ENCODE measurements around the gene FAAP20.
"Not testable (repeated sequence)": the region's sequence is repeated elsewhere in the genome, so short reads cannot be mapped to it uniquely, and the experiment has no call there.

FAAP20 gene

DNA sequence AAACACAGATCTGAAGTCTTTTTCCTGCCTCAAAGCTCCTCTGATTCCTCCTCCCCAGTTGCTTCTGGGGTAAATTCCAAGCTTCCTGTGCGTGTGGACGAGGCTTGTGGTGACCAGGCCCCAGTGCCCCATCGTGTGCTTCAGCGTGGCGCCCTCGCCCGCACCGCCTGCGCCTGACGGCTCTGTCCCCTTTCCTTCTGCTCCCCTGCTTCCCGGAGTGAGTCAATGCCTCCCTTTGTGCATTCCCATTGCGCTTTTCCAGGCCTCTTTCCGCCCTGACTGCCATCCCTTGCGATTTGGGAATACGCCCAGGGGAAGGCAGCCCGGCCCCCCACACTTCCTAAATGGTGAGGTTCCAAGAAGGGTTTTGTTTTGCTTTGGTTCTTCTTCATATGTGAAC lies 36.3 kb downstream of the FAAP20 start:
- no peak for DNase-seq (ENCODE audit: low read depth in 2 of 2)

DNA sequence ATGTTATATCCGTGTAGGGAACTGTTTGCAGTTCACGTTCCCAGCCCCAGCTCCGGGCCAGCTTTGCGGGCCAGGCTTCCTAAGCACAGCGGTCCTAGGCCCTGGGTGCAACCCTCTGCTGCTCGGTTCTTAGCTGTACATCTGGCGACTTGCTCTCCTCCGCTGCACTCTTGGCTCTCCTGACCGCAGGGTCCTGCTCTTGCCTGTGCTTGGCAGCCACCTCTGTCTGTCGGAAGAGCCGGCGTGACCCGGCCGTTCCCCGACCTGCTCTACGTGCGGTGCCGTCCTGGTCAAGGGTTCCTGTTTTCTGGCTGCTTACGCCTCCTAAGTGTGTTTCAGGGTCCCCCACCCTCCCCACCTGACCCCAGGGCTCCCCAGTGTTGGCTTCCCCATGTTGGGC lies 36.7 kb downstream of the FAAP20 start:
- no peak for DNase-seq (ENCODE audit: low read depth in 2 of 2)

DNA sequence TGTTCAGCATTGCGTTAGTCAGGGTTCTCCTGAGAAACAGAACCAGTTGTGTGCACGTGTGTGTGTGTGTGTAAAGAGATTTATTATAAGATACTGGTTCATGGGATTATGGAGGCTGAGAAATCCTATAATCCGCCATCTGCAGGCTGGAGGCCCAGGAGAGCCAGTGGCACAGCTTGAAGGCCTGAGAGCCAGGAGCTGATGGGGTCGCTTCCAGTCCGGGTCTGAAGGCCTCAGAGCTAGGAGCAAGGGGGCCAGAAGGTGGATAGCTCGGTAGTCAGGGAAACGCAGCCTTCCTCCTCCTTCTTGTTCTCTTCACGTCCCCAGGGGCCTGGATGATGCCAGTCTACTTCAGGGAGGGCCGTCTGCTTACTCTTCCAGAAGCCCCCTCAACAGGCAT lies 37.7 kb downstream of the FAAP20 start:
- no peak for DNase-seq (ENCODE audit: low read depth in 2 of 2)

DNA sequence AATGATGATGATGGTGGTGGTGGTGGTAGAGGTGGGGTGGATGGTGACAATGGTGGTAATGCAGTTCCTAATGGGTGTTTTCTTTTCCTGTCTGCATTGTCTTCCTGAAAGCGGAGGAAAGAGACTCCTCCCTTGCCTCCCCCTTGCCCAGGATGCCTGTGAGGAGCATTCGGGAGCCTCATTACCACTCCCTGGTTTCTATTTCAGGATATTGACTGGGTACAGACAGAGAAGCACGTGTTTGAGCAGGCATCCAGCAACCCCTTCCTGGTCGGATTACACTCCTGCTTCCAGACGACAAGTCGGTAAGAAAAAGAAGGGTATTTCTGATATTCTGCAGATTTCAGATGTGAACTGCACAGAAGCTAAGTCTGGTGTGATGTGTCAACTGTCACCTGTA lies 38.8 kb downstream of the FAAP20 start:
- DNase-seq (ENCODE audit: low read depth in 2 of 2), result no peak

DNA sequence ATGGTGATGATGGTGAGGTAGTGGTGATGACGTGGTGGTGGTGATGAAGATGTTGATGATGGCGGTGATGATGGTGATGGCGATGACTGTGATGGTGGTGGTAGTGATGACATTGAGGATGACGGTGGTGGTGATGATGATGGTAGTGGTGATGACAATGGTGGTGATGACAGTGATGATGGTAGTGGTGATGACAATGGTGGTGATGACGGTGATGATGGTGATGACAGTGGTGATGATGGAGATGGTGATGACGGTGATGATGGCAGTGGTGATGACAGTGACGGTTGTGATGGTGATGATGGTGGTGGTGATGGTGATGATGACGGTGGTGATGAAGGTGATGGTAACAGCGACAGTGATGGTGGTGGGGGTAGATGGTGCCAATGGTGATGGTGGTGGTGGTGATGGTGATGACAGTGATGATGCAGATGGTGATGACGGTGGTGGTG lies 39.4 kb downstream of the FAAP20 start:
- DNase-seq (ENCODE audit: low read depth in 2 of 2), result no peak

DNA sequence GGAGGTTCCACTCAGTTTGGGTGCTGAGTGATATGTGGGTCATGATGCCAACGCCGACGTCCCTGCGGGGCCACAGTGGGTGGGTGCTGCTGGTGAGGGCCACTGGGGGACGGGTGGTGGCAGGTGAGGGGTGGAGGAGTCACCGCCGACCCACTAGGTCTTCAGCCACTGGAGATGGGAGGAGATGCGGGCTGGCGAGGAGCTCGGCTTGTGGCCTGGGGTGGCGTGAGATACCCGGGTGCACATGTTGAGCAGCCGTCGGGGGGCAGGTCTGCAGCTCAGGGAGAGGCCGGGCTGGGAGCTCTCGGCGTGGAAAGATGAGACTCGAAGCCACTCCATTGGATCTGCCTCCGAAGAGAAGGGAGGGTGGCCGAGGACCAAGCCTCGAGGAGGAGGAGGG lies 40.5 kb downstream of the FAAP20 start:
- no peak for DNase-seq (ENCODE audit: low read depth in 2 of 2)

DNA sequence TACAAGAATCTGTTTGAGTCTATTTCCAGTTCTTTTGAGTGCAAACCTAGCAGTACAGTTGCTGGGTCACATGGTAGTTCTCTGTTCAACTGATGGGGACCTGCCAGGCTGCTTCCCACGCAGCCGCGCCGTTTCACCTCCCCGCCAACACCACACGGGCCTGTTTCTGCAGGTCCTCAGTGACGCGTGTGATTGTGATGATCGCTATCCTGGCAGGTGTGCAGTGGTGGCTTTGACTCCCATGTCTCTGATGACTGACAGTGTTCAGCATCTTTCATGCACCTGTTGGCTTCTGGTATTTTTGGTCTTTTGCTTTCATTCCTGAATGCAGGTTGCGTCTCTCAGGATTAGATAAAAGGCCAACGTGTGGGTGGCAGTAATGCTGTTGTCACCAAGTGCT lies 41.6 kb downstream of the FAAP20 start:
- no peak for DNase-seq (ENCODE audit: low read depth in 2 of 2)

DNA sequence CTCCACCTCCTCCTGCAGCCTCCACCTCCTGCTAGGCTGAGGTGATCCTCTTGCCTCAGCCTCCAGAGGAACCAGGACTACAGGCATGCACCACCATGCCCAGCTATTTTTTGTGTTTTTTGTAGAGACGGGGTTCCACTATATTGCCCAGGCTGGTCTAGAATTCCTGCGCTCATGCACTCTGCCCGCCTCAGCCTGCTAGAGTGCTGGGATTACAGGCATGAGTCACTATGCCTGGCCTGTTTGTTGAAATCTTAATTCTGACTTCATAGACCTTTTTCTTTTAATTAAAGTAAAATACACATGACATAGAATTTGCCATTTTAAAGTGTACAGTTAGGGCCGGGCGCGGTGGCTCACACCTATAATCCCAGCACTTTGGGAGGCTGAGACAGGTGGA lies 42.7 kb downstream of the FAAP20 start:
- DNase-seq (ENCODE audit: low read depth in 2 of 2), result no peak

DNA sequence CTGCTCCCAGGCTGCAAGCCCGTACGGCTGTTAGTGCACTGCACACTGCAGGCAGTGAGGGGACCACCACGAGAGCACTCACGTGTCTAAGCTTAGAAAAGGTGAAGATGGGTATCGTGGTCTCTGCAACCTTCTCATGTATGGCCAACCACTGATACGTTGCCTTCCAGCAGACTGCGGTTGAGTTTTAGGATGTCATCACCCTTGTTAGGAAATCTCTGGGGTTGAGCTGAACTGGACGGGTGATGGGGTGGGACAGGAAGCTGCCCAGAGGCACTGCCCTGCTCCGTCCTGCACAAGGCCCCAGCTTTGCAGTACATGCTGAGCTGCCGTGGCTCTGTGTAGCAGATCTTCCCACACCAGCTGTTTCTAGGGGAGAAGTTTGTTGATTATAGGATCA lies 43.3 kb downstream of the FAAP20 start:
- DNase-seq (ENCODE audit: low read depth in 2 of 2), result no peak

DNA sequence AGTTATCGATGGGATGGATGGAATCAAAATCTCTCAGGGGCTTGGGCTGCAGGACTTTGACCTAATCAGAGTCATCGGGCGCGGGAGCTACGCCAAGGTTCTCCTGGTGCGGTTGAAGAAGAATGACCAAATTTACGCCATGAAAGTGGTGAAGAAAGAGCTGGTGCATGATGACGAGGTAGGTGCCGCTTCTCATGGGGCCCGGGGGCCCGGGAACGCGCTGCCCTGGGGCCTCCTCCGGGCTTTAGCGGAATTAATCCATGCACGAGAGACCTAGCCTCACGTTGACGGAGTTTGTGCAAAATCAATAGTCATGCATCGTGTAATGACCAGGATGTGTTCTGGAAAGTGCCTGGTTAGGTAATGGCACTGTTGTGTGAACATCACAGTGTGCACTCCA lies 43.8 kb downstream of the FAAP20 start:
- no peak for DNase-seq (ENCODE audit: low read depth in 2 of 2)

DNA sequence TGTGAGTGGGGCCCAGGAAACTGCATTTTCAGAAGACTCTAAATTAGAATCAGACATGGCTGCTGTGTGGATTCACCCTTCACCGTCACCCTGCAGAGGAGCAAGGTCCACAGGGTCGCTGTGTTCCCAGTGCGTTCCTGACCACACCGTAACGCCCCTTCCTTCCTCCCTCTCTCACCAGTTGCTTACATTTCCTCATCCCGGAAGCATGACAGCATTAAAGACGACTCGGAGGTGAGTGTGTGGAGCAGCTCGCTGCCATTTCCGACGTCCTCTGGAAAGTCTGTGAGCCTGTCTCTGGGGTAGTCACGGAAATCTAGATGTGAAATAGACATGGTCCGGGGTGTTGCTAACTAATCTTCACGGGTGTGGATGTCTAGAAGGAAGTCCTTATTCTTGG lies 45.9 kb downstream of the FAAP20 start:
- DNase-seq (ENCODE audit: low read depth in 2 of 2), result no peak

DNA sequence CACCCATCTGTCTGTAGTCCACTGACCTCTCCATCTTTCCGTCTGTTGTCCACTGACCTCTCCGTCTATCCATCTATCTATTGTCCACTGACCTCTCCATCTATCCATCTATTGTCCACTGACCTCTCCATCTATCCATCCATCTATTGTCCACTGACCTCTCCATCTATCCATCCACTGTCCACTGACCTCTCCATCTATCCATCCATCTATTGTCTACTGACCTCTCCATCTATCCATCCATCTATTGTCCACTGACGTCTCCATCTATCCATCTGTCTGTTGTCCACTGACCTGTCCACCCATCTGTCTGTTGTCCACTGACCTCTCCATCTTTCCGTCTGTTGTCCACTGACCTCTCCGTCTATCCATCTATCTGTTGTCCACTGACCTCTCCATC lies 46.7 kb downstream of the FAAP20 start:
- not testable (repeated sequence) for DNase-seq (ENCODE audit: low read depth in 2 of 2)

DNA sequence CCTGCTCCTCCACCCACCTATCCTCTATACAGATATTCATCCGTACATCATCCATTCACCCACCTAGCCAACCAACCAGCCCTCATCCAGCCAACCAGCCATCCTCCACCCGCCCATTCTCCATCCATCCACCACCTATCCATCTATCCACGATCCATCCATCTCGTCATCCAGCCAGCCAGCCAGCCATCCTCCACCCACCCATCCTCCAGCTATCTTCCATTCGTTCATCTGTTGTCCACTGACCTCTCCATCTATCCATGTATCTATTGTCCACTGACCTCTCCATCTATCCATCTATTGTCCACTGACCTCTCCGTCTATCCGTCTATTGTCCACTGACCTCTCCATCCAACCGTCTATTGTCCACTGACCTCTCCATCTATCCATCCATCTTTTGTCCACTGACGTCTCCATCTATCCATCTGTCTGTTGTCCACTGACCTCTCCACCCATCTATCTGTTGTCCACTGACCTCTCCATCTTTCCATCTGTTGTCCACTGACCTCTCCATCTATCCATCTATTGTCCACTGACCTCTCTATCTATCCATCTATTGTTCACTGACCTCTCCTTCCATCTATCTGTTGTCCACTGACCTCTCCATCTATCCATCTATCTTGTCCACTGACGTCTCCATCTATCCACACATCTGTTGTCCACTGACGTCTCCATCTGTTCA lies 47.6 kb downstream of the FAAP20 start:
- no peak for DNase-seq (ENCODE audit: low read depth in 2 of 2)

DNA sequence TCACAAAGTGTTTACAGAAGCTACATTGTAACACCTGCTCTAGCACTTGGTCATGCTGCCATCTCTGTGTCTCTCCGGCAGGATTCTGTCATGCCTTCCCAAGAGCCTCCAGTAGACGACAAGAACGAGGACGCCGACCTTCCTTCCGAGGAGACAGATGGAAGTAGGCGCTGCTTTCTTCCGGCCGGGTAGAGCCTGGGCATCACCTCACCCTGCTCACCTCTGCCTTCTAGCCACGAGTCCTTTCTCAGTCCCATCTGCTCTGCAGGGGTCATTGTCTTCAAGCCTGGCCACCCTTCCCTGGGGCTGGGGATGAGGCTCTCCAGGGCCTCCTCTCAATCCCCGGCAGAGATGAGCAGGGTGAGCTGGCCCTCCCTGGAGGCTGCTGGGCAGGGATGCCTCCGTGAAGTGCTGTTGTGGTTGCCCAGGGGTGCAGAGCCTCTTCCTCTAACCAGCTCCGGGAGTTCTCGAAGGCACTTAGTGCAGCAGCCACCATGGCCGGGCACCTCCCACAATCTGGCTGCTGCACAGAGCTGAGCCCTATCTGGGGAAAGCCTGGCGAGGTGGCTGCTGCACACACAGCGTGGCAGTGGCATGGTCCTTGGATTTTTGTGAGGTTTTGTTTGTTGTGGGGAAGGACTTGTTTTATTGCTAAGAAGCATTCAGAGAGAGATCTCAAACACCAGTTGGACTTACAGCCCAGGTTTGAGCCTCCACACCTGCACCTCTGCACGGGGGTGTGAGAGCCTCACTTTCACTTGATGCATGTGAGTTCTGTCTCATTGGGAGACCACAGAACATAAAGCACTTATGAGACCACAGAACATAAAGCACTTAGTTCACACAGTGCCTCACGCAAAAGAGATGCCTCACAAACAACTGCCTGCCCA lies 48.4 kb downstream of the FAAP20 start:
- no peak for DNase-seq (ENCODE audit: low read depth in 2 of 2)

DNA sequence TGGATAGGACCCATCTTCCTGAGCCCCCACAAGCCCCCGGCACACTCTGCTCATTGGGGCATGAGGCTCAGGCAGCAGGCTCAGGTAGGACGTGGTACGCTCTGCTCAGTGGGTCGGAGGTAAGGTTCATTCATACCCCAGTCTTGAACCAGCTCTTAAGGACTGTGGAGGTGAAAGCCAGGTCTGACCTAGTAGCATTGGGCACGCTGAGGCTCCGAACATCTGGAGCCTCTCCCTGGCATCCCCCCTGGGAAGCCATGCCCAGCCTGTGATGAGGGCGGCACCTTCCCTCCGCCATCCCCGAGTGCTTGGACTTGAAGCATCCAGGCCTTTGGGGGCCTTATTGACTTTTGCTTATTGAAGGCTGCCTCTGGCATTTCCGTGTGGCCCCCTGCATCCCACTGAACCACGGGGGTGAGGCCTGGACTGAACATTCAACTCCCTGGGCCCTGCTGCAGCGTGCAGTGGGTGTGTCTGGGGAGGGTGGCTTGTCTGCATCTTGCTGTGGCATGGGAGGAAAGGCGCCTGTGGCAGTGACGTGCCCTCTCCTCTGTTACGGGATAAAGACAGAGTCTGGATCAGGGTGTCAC lies 50.0 kb downstream of the FAAP20 start:
- no peak for DNase-seq (ENCODE audit: low read depth in 2 of 2)

DNA sequence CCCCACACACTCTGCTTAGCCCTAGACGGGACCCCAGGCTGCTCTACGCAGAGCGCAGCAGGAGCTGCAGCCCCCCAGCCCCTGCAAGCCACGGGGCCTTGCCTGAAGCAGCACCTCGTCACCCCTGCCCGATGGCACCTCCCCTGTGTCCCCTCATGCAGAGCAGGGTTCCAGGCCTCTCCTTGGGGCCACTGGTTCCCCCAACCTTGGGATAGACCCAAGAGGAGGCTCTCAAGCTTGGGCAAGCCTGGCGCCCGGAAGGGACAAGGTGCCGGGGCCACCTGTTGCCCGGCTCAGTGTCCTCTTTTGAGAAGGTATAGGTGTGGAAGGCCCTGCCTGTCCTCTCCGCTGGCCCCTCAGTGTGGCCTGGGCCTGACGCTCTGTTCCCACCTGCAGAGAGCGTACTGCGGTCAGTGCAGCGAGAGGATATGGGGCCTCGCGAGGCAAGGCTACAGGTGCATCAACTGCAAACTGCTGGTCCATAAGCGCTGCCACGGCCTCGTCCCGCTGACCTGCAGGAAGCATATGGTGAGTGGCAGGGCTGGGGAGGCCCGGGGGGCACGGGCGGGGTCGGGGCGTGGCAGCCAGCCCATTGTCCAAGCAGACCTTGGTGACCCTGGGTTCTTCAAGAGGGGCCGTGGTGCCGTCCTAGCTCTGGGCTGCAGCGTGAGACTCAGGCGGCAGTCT lies 50.6 kb downstream of the FAAP20 start:
- no peak for DNase-seq (ENCODE audit: low read depth in 2 of 2)

DNA sequence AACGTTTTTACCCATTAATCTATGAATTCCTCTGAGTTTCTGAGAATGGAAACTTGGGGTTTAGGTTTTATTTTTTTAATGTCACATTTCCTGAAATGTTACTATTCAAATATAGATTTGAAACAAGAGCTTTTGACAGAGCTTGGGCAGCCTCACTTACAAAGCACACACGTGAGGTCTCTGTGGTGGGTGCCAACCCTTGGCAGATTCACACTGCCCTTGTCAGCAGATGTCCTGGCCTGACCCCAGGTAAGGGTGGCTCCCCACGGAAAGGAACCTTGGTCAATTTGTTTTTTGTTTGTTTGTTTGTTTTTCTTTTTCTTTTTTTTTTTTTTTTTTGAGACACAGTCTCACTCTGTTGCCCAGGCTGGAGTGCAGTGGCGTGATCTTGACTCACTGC lies 53.5 kb downstream of the FAAP20 start:
- no peak for DNase-seq (ENCODE audit: low read depth in 2 of 2)

Measured in fibroblast of skin of left biceps (primary cell).